A549 treated with Hydrocortisone at 1 μM for 4 hours (cell line): ENCODE measurements around the gene TRIM74. TPM values are rescaled to one million over a fixed set of nuclear protein-coding genes. Genes with fewer than 3 reads are reported as not detected.

Source experiments
- total RNA-seq: library from RNA; stranded (reverse); fragments of 200-300 nt; extraction: Qiagen RNA extraction; gene quantifications from 5 replicates; pipeline ENCODE4 v1.2.3, GENCODE V29; 2022

TRIM74 gene
- 0.31 to 0.55 TPM (median 0.51 TPM) in 5 replicates for total RNA-seq

DNA sequence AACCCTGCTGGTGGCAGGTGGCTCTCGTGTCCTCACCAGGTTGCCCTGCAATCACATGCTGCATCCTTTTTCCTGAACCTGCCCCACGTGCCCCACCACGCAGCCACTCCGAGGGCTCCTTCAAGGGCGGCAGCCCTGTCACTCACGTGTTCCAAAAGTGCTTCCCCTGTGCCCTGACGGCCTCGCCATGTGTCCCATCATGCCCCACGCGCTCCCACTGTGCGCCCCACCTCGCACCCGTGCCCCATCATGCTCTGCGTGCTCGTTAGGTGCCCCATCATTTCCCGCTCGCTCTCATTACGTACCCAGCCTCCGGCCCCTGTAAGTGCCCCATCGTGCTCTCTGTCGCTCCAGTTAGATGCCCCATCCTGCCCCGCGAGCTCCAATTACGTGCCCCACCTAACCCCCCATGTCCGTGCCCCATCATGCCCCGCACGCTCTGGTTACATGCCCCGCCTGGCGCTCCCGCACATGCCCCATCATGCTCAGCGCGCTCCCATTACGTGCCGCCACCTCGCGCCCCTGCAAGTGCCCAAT, at the start of gene TRIM74:
TSS of gene TRIM74 (minus strand) at position 487 of the 537 bp plus-strand sequence. CDS start 3,309 bp downstream, outside the sequence.

DNA sequence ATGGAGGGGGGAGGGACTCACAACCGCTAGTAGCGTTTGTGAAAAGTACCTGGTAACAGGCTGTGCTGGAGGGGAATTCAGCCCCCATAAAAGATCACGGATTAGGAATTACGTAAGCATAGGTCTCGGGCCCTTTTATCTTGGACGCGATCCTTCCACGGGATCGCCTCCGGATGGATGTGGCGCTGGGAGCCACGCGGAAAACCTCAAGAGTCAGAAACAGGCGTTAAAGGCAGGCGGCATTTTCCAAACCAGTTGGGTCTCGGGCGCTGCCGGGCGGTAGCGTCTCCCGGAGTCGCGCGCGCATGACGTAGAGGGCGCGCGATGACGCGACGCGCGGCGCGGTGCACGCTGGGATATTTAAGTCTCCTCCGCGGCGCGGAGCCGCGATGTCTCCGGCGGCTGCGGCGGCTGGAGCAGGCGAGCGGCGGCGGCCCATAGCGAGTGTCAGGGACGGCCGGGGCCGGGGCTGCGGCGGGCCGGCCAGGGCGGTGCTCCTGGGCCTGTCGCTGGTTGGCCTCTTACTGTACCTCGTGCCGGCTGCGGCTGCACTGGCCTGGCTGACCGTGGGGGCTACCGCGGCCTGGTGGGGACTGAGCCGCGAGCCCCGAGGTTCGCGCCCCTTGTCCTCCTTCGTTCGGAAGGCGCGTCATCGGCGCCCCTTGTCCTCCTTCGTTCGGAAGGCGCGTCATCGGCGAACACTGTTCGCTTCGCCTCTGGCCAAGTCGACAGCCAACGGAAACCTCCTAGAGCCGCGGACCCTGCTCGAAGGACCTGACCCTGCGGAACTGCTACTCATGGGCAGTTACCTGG, 44.3 kb downstream of the TRIM74 start, which contains the start of gene POM121:
TSS of gene POM121 (plus strand) at position 363 of the 813 bp plus-strand sequence. CDS start at position 390, 27 bp downstream.

Other genes with a start within 250 kb of the TRIM74 start
- gene TYW1B, start 141.3 kb downstream of the TRIM74 start, total RNA-seq, result 2.1 to 3.1 TPM (median 2.5 TPM) in 5 replicates
- gene POM121, start 44.4 kb downstream of the TRIM74 start, total RNA-seq, result 37.0 to 42.8 TPM (median 39.1 TPM) in 5 replicates
- not detected in 5 replicates for gene SPDYE8, start 60.3 kb upstream of the TRIM74 start, total RNA-seq
- not detected in 5 replicates for gene SPDYE11, start 88.4 kb upstream of the TRIM74 start, total RNA-seq
- not detected in 5 replicates for gene SPDYE9, start 116.6 kb upstream of the TRIM74 start, total RNA-seq